Hematopoietic multipotent progenitor cell treated with erythropoietin and hydrocortisone succinate and interleukin-3 and kit ligand, for 6 days (in vitro differentiated cells): Measurements from ENCODE around the gene DOP1A.

ENCODE experiments used
- DNase-seq: peaks from one replicate; pipeline ENCODE4 v3.0.0-alpha.2; 2015

DOP1A gene, protein sequence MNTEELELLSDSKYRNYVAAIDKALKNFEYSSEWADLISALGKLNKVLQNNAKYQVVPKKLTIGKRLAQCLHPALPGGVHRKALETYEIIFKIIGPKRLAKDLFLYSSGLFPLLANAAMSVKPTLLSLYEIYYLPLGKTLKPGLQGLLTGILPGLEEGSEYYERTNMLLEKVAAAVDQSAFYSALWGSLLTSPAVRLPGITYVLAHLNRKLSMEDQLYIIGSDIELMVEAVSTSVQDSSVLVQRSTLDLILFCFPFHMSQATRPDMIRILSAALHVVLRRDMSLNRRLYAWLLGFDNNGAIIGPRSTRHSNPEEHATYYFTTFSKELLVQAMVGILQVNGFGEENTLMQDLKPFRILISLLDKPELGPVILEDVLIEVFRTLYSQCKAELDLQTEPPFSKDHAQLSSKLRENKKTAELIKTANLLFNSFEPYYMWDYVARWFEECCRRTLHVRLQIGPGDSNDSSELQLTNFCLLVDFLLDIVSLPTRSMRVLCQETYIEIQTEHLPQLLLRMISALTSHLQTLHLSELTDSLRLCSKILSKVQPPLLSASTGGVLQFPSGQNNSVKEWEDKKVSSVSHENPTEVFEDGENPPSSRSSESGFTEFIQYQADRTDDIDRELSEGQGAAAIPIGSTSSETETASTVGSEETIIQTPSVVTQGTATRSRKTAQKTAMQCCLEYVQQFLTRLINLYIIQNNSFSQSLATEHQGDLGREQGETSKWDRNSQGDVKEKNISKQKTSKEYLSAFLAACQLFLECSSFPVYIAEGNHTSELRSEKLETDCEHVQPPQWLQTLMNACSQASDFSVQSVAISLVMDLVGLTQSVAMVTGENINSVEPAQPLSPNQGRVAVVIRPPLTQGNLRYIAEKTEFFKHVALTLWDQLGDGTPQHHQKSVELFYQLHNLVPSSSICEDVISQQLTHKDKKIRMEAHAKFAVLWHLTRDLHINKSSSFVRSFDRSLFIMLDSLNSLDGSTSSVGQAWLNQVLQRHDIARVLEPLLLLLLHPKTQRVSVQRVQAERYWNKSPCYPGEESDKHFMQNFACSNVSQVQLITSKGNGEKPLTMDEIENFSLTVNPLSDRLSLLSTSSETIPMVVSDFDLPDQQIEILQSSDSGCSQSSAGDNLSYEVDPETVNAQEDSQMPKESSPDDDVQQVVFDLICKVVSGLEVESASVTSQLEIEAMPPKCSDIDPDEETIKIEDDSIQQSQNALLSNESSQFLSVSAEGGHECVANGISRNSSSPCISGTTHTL (N-terminal part only)

GRCh38 chr6:83067448-83068439 is at the start of gene DOP1A:
TSS of gene DOP1A (plus strand) at chr6:83067671. CDS start at chr6:83096978, 29,307 bp downstream.
- peak; percentile 98 for DNase-seq

GRCh38 chr6:83019741-83020140 is 47.7 kb upstream of the DOP1A start:
- DNase-seq = no peak

DNA sequence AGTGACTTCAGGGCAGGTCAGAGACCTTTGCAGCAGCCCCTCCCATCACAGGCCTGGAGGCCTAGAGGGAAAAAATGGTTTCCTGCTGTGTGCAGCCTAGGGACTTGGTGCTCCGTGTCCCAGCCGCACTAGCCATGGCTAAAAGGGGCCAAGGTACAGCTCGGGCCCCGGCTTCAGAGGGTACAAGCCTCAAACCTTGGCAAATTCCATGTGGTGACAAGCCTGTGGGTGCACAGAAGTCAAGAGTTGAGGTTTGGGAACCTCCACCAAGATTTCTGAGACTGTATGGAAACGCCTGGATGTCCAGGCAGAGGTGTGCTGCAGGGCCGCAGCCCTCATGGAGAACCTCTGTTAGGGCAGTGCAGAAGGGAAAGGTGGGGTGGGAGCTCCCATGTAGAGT is 35.8 kb upstream of the DOP1A start:
- DNase-seq = no peak

DNA sequence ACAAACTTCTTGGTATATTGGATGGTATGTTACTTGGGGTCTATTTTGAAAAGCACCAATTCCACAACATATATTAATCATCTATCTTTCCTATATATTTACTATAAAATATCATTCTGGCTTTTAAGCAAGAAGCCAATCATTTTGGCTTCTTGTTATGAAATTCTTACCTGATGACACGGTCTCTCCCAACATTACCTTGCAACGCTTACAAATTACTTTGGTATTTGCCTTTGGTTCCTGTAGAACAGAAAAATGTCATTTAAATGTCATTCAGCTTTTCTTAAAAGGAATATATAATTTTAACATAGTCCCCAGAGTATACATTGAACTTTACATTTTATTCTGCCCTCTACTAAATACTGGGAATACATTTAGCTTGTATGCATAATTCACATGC is 29.2 kb upstream of the DOP1A start:
- no peak for DNase-seq

DNA sequence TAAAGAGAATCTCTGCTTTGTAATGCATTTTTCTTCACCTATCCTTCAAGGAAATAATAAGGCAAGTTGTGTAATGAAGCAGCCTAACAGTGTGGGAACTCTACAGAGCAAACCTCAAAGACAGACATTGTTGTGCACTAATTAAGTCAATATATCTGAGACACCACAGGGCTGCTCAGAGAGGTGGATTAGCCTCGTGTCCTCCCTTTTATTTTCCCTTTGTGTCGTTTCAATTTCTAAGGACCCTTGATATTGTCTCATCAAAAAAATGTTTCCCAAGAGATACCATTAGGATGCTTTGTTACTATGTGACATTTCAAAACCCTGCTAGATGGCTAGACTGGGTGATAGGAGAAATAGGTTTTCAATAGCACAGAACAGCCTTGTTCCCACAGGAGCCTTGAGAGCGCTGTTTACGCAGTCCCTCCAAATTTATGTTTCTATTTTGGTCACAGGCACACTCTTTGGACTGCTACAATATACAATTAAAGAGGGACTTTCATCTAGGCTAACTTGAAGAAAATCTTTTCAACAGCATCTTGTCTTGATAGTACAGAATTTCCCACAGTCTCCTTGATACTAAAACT is 24.9 kb upstream of the DOP1A start:
- no peak for DNase-seq

DNA sequence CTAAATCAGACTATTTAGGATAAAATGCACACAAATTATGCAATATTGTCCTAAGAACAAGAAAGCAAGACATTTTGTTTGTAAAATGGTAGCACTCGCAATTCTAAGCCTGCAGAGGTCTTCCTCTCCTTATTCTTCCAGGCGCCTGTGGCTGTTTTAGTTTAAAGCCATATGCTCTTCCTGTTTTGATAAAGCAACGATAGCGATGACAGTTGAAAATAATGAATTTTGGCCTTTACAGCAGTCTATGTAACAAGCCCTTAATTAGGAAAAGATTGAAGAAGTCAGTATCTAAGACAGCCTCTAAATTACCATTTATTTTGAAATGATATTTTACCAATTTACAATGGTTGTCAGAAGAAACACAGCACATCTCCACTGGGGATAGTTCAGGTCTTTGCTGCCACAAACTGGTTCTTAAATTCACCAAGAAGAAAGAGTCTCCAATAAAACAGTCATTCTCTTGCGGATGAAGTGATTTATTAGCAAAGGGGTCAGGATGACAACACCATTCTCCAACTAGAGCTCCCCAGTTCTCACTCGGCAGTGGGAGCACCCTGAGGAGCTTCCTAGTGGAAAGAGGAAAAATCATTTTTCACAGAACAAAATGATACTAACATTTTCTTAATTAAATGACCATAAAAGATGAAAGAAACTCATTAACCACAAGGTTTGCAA is 23.2 kb upstream of the DOP1A start:
- no peak for DNase-seq

GRCh38 chr6:83047065-83047754 is 20.3 kb upstream of the DOP1A start:
- DNase-seq = no peak

DNA sequence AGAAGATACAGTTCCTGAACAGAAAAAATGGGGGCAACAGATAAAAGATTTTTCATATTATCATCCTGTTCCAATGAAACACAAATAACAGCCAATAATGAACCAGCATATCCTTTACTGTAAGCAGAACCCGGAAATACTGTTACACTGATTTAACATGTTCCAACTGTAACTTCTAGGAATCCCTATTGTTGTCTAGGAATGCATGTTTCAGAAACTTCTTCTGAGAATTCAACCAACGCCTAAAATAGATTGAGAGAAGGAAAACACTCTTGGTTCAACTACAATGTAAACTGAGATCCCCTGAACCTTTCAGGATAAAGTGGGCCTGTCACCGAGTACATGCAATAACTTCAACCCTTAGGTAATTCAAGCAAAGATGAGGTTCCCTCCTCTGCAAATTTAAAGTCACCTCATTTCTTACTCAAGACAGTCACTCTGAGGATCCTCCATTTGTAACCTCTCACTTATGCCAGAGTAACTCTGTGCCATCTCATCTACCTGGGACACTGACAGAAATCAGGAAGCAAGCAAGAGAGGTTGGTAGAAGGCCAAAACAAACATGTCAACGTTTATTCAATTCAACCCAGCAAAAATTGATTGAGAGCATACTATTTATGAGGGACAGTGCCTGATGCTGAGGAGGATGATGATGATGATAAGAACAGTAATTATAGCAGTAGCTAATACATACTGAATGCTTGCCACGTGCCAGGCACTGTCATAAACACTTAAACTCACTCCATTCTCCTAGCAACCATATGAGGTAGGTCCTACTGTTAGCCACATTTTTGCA is 15.9 kb upstream of the DOP1A start:
- DNase-seq = no peak

DNA sequence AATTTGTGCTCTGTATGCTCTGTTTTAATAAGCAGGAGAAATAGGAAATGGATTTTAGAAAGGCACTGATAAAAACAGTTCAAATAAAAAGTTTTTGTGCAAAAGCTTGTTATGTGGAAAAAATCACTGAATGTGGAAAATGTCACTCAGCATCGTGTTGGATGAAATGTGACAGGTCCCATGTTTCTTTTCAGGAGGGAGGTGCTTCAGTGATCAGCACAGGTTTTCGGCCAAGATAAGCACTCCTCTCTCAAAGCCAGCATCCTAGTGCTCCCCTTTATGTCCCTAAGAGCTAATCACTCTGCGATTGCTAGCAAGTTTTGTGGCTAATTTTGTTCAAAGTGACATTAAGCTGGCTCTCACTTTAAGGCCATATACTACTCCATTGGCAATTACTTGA is 13.8 kb upstream of the DOP1A start:
- DNase-seq = no peak

GRCh38 chr6:83055366-83055964 is 12.0 kb upstream of the DOP1A start:
- DNase-seq = peak; percentile 72

- DNase-seq = peak; percentile 68
Measured at GRCh38 chr6:83057705-83058321, 9.7 kb upstream of the DOP1A start.

- no peak for DNase-seq
Measured at GRCh38 chr6:83061190-83061589, 6.3 kb upstream of the DOP1A start.

DNA sequence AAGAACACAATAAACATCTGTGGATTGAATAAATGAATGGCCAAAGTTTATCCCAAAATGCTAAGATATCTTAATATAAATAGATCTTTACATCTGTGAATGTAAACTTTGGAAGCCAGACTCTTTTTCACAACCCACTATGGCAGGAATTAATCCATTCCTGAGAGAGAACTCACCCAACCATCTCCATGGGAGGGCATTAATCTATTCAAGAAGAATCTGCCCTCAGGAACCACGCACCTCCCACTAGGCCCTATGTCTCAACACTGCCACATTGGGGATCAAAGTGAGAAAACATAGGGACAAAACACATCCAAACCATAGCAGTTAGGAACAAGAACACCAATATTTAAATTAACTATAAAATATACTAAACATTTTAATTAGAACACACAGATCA is 5.2 kb upstream of the DOP1A start:
- DNase-seq = no peak

DNA sequence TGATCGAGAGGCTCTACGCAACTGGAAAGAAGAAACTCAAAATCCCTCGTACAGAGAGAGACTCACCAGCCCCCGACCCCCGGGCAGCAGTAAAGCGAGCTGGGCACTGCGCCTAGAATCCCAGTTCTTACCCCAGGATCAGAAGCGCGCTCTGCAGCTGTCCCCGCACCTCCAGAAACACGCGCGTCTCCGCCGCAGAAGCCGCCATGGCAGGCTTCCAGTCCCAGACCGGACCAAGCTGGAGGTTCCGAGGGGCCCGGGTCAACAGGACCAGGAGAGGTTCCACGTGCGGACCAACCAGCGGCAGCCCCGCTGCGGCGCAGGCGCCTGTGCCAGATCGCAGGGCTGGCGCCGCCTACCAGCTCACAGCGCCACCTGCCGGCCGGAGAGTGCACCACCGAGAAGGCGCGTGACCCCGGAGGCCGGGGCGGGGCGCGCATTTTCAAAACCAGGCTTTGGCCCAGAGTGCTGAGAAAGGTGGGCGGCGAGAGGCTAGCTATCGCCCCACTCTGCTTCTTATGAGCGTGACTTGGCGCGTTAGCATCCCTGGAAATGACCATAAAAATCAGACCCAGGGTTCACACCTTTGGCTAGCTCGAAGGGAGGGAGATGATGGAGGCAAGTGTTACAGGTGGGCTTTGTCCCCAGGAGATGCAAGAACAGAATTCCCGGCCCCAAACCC is 1.8 kb upstream of the DOP1A start, which contains the start of gene UBE3D:
Gene UBE3D (minus strand): TSS at position 331 of the 682 bp plus-strand sequence. CDS start 123 bp downstream, at position 208.
- peak; percentile 88 for DNase-seq

- peak; percentile 9 for DNase-seq
Measured at GRCh38 chr6:83068616-83069015, 1.1 kb downstream of the DOP1A start.

DNA sequence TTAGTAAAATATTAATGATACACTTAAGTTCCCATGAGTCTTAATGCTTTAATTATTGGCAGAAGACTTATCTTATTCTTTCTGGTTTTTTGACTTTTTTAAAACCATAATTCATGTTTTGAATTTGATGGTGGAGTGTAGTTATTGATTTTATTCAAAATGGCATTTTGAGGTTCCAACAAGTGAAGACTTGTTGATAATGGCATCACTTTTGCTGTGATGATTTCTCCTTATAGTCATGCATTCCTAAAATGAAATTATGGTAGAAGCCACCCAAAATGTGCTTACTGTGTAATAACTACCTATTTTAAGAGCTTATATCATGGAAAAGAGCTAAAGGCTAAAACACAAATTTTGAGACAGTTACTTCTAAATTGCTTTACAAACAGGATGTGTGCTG is 2.2 kb downstream of the DOP1A start:
- DNase-seq = no peak

DNA sequence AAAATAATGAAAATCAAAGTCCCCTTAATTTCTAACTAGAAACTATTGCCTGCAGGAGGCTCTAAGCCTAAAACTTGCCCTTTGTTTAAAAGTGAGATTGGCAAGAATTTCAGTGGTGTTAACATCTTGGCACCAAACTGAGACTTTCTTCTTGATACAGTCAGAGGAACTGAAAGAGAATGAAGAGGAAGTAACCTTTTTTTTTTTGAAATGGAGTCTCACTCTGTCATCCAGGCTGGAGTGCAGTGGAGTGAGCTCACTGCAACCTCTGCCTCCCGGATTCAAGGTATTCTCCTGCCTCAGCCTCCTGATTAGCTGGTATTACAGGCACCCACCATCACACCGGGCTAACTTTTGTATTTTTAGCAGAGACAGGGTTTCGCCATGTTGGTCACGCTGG is 3.6 kb downstream of the DOP1A start:
- DNase-seq = peak; percentile 30

- no peak for DNase-seq
Measured at GRCh38 chr6:83071707-83072106, 4.2 kb downstream of the DOP1A start.
